ENCODE results near the gene TJP1.

DNA sequence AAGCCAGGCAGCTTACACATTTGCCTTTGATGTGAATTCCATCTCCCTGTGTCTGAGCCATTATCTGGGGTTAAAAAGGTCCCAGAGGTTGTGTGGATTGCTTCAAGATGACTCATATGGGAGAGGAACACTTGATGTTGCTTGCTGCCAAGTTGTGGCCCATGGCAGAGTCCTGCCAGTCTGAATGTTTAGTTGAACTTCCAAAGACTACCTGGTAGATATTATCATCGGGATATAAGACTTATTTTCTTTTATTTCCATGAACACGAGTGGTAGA, 85.6 kb downstream of the TJP1 start:
- TF ChIP-seq, protein P1, sequence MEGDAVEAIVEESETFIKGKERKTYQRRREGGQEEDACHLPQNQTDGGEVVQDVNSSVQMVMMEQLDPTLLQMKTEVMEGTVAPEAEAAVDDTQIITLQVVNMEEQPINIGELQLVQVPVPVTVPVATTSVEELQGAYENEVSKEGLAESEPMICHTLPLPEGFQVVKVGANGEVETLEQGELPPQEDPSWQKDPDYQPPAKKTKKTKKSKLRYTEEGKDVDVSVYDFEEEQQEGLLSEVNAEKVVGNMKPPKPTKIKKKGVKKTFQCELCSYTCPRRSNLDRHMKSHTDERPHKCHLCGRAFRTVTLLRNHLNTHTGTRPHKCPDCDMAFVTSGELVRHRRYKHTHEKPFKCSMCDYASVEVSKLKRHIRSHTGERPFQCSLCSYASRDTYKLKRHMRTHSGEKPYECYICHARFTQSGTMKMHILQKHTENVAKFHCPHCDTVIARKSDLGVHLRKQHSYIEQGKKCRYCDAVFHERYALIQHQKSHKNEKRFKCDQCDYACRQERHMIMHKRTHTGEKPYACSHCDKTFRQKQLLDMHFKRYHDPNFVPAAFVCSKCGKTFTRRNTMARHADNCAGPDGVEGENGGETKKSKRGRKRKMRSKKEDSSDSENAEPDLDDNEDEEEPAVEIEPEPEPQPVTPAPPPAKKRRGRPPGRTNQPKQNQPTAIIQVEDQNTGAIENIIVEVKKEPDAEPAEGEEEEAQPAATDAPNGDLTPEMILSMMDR (IDR thresholded peaks at IDR 0.05): no peak
- TF ChIP-seq POLR2A (IDR thresholded peaks at IDR 0.05): no peak
